ENCODE measurements around the gene CERK.

GRCh38 chr22:46646531-46647215, 91.4 kb downstream of the CERK start:
- TF ChIP-seq, protein P1, sequence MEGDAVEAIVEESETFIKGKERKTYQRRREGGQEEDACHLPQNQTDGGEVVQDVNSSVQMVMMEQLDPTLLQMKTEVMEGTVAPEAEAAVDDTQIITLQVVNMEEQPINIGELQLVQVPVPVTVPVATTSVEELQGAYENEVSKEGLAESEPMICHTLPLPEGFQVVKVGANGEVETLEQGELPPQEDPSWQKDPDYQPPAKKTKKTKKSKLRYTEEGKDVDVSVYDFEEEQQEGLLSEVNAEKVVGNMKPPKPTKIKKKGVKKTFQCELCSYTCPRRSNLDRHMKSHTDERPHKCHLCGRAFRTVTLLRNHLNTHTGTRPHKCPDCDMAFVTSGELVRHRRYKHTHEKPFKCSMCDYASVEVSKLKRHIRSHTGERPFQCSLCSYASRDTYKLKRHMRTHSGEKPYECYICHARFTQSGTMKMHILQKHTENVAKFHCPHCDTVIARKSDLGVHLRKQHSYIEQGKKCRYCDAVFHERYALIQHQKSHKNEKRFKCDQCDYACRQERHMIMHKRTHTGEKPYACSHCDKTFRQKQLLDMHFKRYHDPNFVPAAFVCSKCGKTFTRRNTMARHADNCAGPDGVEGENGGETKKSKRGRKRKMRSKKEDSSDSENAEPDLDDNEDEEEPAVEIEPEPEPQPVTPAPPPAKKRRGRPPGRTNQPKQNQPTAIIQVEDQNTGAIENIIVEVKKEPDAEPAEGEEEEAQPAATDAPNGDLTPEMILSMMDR (IDR thresholded peaks at IDR 0.05), result no peak
- no peak for TF ChIP-seq POLR2AphosphoS5 (IDR thresholded peaks at IDR 0.05)
- no peak for TF ChIP-seq EP300 (IDR thresholded peaks at IDR 0.05)
- no peak for TF ChIP-seq POLR2A (IDR thresholded peaks at IDR 0.05)

Data from suprapubic skin (tissue), 4 donors.